NCI-H2107 (cell line): ENCODE measurements around the gene ESYT2.
A peak's percentile ranks its signal among the peaks of the same experiment; 100 is the strongest.

Experiments
- DNase-seq: peaks from one replicate; lab custom pipeline; 2025; lab: John Stamatoyannopoulos, UW

The ESYT2 gene

GRCh38 chr7:158766570-158767281 is 62.6 kb downstream of the ESYT2 start:
- no peak for DNase-seq

GRCh38 chr7:158765020-158765419 is 64.3 kb downstream of the ESYT2 start:
- no peak for DNase-seq

GRCh38 chr7:158763454-158764033 is 65.8 kb downstream of the ESYT2 start:
- DNase-seq: no peak

- no peak for DNase-seq
These were observed 67.4 kb downstream of the ESYT2 start for GRCh38 chr7:158761945-158762344.

- no peak for DNase-seq
These were observed 68.4 kb downstream of the ESYT2 start for GRCh38 chr7:158760936-158761335.

- no peak for DNase-seq
These were observed 68.9 kb downstream of the ESYT2 start for GRCh38 chr7:158760445-158760764.

GRCh38 chr7:158759749-158760444 is 69.4 kb downstream of the ESYT2 start:
- DNase-seq: peak; percentile 55

GRCh38 chr7:158759245-158759614 is 70.1 kb downstream of the ESYT2 start:
- no peak for DNase-seq

- DNase-seq: no peak
These were observed 70.6 kb downstream of the ESYT2 start for GRCh38 chr7:158758586-158759244.

GRCh38 chr7:158757404-158757989 is 71.8 kb downstream of the ESYT2 start:
- no peak for DNase-seq

- no peak for DNase-seq
These were observed 74.4 kb downstream of the ESYT2 start for GRCh38 chr7:158754746-158755444.

GRCh38 chr7:158753900-158754299 is 75.4 kb downstream of the ESYT2 start:
- DNase-seq: no peak

- DNase-seq: no peak
These were observed 77.6 kb downstream of the ESYT2 start for GRCh38 chr7:158751751-158752150.

- no peak for DNase-seq
These were observed 78.1 kb downstream of the ESYT2 start for GRCh38 chr7:158751199-158751598.

- DNase-seq: no peak
These were observed 78.6 kb downstream of the ESYT2 start for GRCh38 chr7:158750702-158751101.

- DNase-seq: no peak
These were observed 79.9 kb downstream of the ESYT2 start for GRCh38 chr7:158749396-158749795.

- DNase-seq: no peak
These were observed 81.0 kb downstream of the ESYT2 start for GRCh38 chr7:158748335-158748734.

- no peak for DNase-seq
These were observed 81.9 kb downstream of the ESYT2 start for GRCh38 chr7:158747408-158747807.

- DNase-seq: no peak
These were observed 82.4 kb downstream of the ESYT2 start for GRCh38 chr7:158746957-158747356.

- DNase-seq: no peak
These were observed 84.1 kb downstream of the ESYT2 start for GRCh38 chr7:158745057-158745715.

GRCh38 chr7:158744070-158744469 is 85.2 kb downstream of the ESYT2 start:
- DNase-seq: no peak
